Peyer's patch (tissue), 4 donors: ENCODE measurements around the gene NTN1. TPM values are rescaled to one million over a fixed set of nuclear protein-coding genes. Genes with fewer than 3 reads are reported as not detected.
A peak's percentile ranks its signal among the peaks of the same experiment; 100 is the strongest.

ENCODE experiments used
- DNase-seq, 3 donors: peaks; one replicate each; pipeline ENCODE4 v3.0.0-alpha.2; 2017 to 2019
- H3K27ac ChIP-seq, 4 donors: fragments of 200-600 bp; sonication (generic); one replicate each; pipeline ENCODE4 v1.5.1; 2016 to 2019
- H3K27me3 ChIP-seq, 2 donors: fragments of 200-600 bp; sonication (generic); one replicate each; pipeline ENCODE4 v1.5.1; 2019
- H3K36me3 ChIP-seq, 3 donors: fragments of 200-600 bp; sonication (generic); one replicate each; pipeline ENCODE4 v1.5.1; 2016 to 2019
- H3K4me1 ChIP-seq, 4 donors: fragments of 200-600 bp; sonication (generic); one replicate each; pipeline ENCODE4 v1.5.1; 2016 to 2019
- H3K4me3 ChIP-seq, 4 donors: fragments of 200-600 bp; sonication (generic); 1 replicate in 3 of 4; 2 replicates in 1 of 4; pipeline ENCODE4 v1.5.1; 2016 to 2019; ENCODE audit warnings: mild to moderate bottlenecking in 1 of 4
- H3K9me3 ChIP-seq, 4 donors: fragments of 200-600 bp; sonication (generic); one replicate each; pipeline ENCODE4 v1.5.1; 2016 to 2019; ENCODE audit warnings: mild to moderate bottlenecking in 1 of 4
- CTCF ChIP-seq, 6 experiments: fragments of 450-650 bp in 4 of 6; fragments of 200-600 bp in 2 of 6; sonication (generic) in 1 of 6; IDR thresholded peaks; one replicate each; pipeline ENCODE4 v1.5.1; 2017 to 2019; ENCODE audit warnings: antibody characterized with exemption in 6 of 6, mild to moderate bottlenecking in 3 of 6, moderate library complexity in 1 of 6
- POLR2A ChIP-seq, 2 donors: fragments of 450-650 bp; IDR thresholded peaks; one replicate each; pipeline ENCODE4 v1.5.1; 2017; ENCODE audit warnings: antibody characterized with exemption in 2 of 2, mild to moderate bottlenecking in 2 of 2, moderate library complexity in 2 of 2
- total RNA-seq, 4 donors: library from RNA; depleted of rRNA; stranded (reverse); fragments of >200 nt; gene quantifications; one replicate each; pipeline ENCODE4 v1.1.0, GENCODE V29; 2016

The NTN1 gene
- total RNA-seq, 4 donors from 2014 or later: 4.0 to 17.3 (median 10.9) TPM

GRCh38 chr17:9213303-9213640 is 192.0 kb downstream of the NTN1 start:
- Histone ChIP-seq H3K9me3 (peaks cover 0 to 8% (median 0%) of the 10 kb centered on the region in 4 donors), H3K27ac (no peak overlapping the region), H3K4me1 (no peaks in the 10 kb centered on the region), H3K36me3 (no peaks in the 10 kb centered on the region), H3K4me3 (no peak overlapping the region), H3K27me3 (no peaks in the 10 kb centered on the region)
- peak in 1 of 3 donors; percentile 22 for DNase-seq
- TF ChIP-seq POLR2A (IDR thresholded peaks at IDR 0.05) (no peak), CTCF (IDR thresholded peaks at IDR 0.05) (no peak)

- TF ChIP-seq POLR2A (IDR thresholded peaks at IDR 0.05) (no peak), CTCF (IDR thresholded peaks at IDR 0.05) (no peak)
- H3K36me3 ChIP-seq: no peaks in the 10 kb centered on the region
These were observed 194.2 kb downstream of the NTN1 start for GRCh38 chr17:9215465-9215864.

GRCh38 chr17:9217151-9218056 is 196.1 kb downstream of the NTN1 start:
- H3K9me3 ChIP-seq: peaks cover 0 to 8% (median 0%) of the 10 kb centered on the region in 4 donors
- H3K4me1 ChIP-seq: no peaks in the 10 kb centered on the region
- peak overlapping the region in 2 of 4 donors; percentile 36 to 57 for H3K27ac ChIP-seq
- no peaks in the 10 kb centered on the region for H3K36me3 ChIP-seq
- no peak for DNase-seq
- TF ChIP-seq CTCF (IDR thresholded peaks at IDR 0.05) (no peak), POLR2A (IDR thresholded peaks at IDR 0.05) (no peak)
- H3K4me3 ChIP-seq: no peak overlapping the region
- H3K27me3 ChIP-seq: no peaks in the 10 kb centered on the region

More at GRCh38 chr17:9215465-9215864, 194.2 kb downstream of the NTN1 start:
- DNase-seq: no peak
- Histone ChIP-seq H3K4me1 (no peaks in the 10 kb centered on the region), H3K27me3 (no peaks in the 10 kb centered on the region), H3K27ac (no peak overlapping the region), H3K4me3 (no peak overlapping the region), H3K9me3 (peaks cover 0 to 8% (median 0%) of the 10 kb centered on the region in 4 donors)

GRCh38 chr17:9218064-9218635 is 196.8 kb downstream of the NTN1 start:
- H3K27me3 ChIP-seq: no peaks in the 10 kb centered on the region
- peaks cover 0 to 8% (median 0%) of the 10 kb centered on the region in 4 donors for H3K9me3 ChIP-seq
- H3K4me3 ChIP-seq: no peak overlapping the region
- H3K36me3 ChIP-seq: no peaks in the 10 kb centered on the region
- H3K27ac ChIP-seq: peak overlapping the region in 2 of 4 donors; percentile 7 to 57
- no peak for TF ChIP-seq POLR2A (IDR thresholded peaks at IDR 0.05)
- no peak for TF ChIP-seq CTCF (IDR thresholded peaks at IDR 0.05)
- H3K4me1 ChIP-seq: no peaks in the 10 kb centered on the region
- no peak for DNase-seq

GRCh38 chr17:9218911-9219310 is 197.6 kb downstream of the NTN1 start:
- no peaks in the 10 kb centered on the region for H3K27me3 ChIP-seq
- no peak for DNase-seq

More at GRCh38 chr17:9218911-9219310, 197.6 kb downstream of the NTN1 start:
- Histone ChIP-seq H3K36me3 (no peaks in the 10 kb centered on the region), H3K4me1 (no peaks in the 10 kb centered on the region), H3K4me3 (no peak overlapping the region), H3K9me3 (peaks cover 0 to 8% (median 0%) of the 10 kb centered on the region in 4 donors), H3K27ac (no peak overlapping the region)
- no peak for TF ChIP-seq CTCF (IDR thresholded peaks at IDR 0.05)
- no peak for TF ChIP-seq POLR2A (IDR thresholded peaks at IDR 0.05)
